ENCODE results near the gene DNAH14.

Gene DNAH14

DNA sequence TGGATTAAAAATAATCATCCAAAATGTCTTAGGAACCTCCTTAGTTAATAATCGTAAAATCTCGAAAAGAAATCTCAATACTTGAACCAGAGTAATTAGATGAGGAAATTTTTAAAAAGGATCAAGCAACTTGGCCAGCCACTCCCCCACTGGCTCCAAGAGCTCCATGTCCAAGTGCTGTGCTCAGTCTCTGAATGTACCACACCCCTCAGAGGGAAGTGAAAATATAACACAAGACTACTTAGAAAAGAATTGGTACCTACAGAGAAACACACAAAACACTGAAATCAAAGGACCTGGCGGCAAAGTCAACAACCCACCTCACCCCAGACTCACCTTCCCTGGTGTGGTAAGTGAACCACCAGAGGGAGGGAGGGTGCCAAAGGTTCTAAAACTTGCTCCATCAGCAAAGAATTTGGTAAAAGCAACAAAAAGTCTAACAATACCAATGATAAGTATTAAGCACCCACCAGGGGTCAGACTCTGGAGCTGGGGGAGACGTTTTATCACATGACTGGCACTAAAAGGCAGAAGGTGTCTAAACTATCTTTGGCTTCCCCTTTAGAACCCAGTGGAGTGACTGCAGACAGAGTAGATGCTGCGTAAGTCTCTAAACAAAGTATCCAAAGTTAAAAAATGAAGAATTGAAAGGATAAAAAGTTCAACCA is 484.4 kb downstream of the DNAH14 start:
- DNase-seq, result no peak

DNA sequence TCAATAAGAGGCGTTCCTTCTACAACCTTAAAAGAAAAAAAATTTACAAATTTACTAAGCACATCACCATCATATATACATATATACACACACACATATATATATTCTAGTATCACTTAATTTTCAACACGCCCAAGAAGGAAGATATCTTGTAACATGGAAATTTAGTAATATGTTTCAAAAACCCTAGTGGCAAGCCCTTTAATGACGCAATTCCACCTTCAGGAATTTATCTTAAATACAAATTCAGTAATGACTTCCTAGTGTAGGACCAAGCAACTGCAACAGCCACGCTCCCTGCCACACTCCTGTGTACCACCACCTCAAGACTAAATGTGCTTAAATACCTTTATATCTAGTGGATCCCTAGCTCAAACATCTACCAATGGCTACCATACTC is 485.8 kb downstream of the DNAH14 start:
- DNase-seq, result no peak

DNA sequence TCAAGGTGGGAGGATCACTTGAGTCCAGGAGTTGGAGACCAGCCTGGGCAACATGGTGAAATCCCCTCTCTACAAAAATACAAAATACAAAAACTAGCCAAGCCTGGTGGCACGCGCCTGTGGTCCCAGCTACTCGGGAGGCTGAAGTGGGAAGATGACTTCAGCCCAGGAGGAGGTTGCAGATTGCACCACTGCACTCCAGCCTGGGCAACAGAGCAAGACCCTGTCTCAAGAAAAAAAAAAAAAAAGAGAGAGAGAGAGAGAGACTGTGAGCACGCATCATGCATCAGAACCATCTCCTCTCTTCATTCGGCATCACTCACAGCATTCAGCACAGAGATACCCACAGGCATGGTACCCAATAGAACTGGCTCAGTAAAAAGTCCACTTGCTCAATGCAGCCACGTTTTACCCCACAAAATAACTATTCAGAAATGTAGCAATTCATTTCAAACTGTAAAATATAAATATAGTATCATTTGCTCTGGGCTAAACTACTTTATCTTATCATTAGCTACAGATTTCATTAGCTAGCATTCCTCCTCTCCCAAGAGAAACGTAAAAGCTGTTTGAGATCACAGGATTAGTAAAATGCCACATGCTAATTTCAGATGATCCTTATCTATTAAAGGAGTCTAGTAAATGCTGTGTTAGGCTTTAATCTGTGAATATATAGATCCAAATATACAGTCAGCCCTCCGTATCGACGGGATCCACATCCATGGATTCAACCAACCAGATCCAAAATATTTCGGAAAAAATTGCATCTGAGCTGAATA is 486.7 kb downstream of the DNAH14 start:
- no peak for DNase-seq

DNA sequence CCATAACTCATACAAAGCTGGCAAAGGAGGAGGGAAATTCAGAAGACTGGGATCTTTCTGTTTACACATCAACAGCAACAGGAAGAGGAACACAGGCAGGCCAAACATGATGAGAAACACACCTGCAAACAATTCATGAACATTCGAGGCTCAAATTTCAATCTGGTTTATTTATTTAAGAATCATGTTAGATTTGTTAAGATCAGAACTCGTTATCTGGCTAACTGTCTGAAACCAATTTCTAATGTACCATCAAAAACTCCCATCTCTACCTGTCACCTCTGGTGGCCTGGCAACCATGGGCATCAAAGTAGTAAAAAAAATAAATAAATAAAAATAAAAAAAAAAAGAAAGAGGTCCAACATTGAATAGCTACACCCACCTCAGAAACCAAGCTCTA is 488.6 kb downstream of the DNAH14 start:
- no peak for DNase-seq

DNA sequence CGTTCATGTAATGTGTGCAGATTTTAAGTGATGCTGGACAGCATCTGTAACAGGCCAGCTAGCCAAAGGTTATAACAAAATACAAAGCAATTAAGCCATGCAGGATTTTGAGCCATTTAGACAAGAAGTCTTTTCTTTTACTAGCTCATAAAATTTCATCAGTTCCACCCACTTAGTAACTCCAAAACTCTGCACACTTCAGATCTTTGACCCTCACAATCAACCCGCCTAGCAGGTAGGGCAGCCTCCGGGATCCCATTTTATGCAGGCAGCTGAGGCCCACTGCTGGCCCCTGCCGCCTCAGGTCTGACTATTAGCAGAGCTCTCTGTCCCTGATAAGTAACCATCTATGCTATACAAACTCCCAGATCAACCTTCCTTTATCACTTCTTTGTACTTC is 489.1 kb downstream of the DNAH14 start:
- no peak for DNase-seq

DNA sequence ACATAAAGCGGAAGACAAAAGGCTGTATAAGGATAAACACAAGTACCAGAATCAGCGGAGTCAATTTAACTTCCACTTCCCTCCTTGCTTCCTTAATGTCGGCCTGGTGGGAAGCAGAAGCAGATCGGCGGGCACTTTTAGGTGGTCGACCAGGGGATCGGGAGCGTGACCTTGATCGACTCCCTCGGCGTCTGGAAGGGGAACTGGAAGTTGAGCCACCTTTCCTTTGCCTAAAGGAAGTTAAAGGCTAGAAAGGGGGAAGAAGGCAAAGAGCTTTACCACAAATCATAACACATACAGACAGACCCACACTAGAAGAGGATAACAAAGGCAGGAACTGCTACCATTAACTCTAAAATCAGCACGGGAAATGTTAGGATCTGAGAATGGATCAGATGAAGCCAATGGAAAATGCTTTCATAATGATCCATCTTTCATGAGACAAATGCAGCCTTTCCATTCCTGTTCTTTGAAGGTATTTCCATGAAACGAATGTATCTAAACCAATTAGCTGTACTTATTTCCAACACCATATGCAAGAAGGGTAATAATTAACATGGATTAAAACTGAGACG is 492.6 kb downstream of the DNAH14 start:
- DNase-seq, result no peak

DNA sequence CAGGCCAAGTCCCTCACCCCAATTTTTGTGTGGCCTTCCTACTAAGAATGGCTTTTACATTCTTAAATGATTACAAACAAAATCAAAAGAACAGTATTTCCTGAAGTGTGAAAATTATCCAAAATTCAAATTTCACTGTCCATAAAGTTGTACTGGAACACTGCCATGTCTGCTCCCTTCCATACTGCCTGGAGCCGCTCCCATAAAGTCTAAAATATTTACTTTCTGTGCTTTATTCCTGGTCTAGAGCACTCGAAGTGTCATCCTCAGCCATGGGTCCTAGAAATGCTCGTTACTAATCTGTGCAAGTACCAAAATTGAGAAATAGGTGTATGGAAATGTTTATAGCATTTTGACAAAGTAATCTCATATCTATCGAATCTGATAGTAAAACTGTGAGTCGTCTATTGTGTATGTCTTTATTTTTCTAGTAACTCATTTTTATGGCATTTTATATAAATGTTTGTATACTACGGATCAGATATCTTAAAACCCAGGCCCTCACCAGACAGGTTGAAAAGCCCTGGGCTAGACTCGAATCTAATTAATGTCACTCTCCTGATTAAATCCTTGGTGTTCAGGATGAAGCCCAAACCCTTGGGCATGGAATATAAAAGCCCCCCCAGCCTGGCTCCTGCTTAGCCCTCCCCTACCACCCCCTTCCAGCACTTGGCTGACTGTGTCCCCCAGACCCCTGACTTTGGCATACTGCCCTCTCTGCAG is 493.5 kb downstream of the DNAH14 start:
- DNase-seq, result no peak

DNA sequence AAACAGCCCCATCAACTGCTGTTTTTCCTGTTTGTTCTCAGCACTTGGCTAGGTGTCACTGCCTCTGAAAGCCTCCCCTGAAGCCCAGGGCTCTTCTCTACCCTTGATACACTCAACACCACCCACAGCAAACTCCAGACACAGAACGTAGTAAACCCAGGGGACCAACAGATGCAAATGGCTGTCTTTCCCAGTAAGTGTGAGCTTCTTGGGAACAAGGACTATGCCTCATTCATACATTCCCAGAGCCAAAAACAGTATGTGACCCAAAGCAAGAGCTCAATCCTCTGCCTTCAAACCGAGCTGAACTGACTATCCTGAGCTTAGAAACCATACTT is 494.0 kb downstream of the DNAH14 start:
- no peak for DNase-seq

DNA sequence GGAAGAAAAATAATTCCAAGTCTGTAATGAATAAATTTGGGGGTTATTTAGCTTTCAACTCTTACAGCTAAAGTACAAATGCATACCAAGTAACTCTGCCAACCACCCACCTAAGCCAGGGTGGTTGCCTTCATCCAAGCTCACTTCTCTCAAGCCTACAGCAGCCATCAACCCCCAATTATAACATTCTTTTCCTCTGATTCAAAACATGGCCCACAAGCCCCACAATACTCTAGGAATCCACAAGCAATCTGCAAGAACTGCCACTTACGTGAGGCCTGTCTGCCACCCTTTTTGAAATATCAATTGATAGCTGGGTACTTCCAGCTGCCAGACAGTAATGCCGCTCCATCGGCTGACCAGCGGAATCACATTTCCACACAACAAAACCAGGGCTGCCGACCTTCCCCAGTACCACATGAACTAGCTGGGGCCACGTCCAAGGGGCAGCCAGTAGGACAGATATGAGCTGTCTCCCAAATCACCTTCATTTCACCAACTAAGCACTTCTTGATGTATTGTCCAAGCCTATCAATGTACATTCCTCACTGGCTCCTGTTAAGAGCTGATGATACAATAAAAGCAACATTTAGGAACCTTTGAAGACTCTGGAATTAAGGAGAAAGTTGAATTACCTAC is 495.2 kb downstream of the DNAH14 start:
- no peak for DNase-seq

DNA sequence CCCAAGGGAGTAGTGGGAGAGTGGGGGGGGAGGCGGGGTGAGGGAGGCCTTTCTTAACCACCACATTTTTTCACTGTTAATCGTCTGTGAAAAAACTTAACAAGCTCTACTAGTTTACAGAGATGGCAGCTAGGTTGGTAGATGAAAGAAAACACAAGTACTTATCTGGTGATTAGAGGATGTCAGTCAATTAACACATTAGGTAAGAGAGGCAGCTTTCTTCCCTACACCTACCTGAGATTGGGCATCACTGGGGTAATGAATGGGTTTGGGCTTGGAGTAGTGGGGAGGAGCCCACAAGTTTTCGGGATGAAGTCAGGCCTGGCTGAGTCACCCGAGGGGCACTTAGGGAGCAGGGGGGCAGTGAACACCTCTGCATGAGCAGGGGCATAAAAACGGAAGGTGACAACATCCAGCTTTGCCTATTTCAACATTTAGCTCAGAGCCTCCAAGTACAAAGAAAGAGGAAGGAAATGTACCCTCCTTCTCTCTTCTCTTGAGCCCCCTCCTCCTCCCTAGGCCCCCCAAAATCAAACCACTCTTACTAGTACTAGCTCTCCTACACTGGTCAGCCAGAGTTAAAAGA is 495.8 kb downstream of the DNAH14 start:
- no peak for DNase-seq

DNA sequence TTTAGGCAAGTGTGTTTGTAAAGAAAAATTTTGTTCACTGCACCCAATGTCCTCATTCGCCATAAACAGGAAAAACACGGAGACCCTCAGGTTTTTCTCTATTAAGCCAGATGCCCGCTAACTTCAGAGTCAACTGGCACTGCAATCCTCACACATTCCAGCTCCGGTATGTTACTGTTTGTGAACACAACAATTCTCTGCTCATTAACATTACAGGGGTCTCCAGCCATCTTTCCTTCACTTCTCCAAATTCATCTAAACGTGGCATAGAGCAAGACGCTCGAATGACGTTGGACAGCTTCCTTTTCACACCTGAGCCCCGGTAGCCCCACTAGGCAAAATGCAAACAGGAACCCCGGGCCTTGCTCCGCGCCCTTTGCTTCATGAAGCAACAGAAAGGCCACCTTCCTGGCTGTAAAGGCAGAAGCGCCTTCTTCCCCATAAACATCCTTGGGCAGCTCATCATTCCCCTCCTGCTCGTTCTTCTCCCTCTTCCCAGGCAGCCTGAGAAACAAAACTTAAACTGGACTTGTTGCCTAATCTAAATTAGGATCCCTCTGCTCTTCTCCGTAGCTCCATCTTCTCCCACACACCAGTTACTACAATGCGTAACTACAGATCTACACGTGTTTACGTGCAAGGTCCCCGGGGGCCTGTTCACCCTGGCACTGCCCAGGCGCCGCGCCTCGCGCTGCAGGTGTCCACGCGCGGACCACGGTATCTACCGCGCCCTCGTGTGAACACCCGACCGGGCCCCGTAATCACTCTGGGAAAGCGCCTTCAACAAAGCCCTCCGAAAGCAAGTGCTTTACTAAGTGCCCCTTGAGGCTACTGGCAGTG is 497.1 kb downstream of the DNAH14 start:
- DNase-seq, result no peak

DNA sequence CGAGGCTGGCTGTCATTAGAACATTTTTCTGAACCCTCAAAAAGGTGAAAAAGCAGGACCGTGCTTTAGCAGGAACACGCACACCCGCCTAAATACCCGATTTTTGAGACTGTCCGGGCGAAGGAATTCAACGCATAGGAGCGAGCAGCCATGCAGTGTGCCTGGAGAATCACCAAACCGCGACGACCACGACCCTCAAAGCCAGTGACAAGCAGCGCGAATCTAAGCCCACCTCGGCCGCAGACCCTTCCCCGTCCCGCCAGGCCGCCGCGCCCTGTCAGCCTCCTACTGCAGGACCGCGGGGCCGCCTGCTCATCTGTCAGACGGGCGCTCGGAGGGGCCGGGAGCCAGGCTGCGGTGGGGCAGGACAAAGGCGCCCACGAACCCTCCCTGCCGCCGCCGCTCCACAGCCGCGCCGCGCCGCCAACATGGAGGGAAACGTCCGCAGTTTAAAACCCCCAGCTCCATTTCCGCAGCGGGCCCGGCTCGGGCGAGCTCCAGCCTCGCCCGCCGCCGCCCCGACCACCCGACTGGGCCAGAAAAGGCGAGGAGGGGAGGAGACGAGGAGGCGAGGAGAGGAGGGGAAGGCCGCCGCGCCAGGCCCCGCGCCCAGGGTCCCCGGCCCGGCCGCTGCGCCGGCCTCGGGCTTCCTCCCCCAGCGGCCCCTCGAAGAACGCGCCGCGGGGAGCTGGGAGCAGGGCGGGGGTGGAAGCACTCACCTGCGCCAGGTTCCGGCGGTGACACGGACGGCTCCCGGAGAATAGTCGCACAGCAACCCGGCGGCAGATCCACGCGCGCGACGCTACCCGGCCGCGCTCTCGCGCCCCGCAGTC is 498.0 kb downstream of the DNAH14 start, which contains the start of gene LBR:
LBR (minus strand) TSS at position 804 of the 833 bp plus-strand sequence. CDS start 3,963 bp downstream, outside the sequence.
- DNase-seq, result no peak

DNA sequence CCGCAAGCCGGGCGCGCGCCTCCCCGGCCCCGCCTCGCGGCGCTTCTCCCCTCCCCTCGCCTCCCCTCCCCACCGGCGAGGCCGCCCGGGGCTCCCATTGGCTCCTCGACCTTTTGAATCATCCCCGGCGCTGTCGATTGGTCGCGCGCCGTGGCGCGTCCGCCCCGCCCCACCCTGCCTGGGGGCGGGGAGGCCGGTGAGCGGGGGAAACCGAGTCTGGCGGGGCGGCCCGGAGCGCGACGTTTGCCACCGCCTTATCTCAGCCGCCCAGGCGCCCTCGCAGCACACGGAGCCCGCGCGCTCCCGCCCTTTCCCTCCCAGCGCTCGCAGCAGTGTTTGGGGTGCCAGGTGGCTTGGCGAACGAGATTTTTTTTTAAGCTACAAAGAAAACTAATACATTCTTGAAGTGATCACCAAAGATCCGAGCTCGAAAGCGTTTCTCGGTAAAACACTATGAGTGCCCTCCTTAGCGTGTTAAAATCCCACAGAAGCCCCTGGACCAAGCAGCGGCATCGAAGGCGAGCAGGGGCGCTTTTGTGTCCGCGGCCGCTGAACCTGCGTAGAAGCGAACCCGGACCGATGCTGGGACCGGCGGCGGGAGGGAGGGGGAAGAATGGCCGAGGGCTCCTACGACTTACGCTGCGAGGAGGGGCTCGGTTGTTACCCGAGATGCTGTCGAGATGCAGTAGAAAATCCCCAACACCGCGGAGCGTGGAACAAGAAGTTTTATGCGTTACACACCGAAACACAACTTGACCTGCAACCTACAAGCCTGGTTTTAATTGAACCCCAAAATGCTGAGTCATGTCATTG is 498.8 kb downstream of the DNAH14 start:
- peak; percentile 73 to 86 for DNase-seq

DNA sequence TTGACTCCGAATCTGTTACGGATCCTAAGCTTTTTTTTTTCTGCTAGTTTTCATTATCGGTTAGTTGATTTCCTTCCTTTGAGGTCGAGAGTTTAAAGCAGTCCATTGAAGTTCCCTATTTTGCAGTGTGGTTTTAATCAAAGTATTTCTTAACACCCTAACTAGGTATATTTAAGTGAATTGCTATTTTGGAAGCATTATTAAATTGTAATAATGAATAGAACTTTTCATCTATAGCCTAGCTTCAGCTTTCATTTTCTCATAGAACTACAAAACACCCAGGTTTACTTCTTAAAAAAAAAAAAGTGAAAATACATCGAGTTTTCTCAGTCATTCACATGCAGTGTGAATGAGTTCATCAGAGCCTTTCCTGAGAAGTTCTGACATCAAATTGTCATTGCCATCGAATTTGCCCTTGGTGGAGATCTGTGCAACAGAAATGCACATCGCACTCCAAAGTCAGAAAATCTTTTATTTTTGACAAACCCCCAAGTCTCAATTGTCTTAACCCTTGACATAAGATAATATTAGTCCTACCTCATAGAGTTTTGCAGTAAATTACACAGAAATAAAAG is 499.5 kb downstream of the DNAH14 start:
- DNase-seq, result no peak

DNA sequence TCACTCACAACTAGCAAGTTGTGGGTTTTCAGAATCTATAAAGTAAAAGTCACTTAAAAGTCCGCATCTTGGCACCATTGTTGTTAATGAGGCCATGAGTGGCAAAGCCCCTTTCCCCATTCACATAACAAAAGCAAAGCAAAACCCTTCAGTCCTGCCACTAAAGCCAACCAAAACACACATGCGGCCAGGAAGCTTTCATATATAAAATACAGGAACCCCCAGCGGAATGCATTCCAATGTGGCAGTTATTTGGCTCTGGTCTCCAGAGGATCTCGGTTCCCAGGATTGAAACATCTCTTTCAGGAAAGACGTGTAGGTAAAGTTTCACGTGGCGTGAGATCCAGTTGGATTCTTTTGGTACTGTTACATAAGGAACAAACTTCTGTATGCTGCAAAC is 500.8 kb downstream of the DNAH14 start:
- no peak for DNase-seq

DNA sequence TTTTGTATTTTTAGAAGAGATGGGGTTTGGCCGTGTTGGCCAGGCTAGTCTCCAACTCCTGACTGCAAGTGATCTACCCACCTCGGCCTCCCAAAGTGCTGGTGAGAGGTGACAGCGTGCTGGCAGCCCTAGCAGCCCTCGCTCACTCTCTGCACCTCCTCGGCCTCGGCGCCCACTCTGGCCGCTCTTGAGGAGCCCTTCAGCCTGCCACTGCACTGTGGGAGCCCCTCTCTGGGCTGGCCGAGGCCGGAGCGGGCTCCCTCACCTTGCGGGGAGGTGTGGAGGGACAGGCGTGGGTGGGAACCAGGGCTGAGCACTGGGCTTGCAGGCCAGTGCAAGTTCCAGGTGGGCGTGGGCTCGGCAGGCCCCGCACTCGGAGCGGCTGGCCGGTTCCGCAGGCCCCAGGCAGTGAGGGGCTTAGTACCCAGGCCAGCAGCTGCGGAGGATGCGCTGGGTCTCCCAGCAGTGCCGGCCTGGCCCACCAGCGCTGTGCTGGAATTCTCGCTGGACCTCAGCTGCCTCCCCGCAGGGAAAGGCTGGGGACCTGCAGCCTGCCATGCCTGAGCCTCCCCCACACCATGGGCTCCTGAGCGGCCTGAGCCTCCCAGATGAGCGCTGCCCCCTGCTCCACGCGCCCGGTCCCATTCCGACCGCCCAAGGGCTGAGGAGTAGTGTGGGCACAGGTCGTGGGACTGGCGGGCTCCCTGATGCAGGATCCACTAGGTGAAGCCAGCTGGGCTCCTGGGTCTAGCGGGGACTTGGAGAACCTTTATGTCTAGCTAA is 501.8 kb downstream of the DNAH14 start:
- no peak for DNase-seq

DNA sequence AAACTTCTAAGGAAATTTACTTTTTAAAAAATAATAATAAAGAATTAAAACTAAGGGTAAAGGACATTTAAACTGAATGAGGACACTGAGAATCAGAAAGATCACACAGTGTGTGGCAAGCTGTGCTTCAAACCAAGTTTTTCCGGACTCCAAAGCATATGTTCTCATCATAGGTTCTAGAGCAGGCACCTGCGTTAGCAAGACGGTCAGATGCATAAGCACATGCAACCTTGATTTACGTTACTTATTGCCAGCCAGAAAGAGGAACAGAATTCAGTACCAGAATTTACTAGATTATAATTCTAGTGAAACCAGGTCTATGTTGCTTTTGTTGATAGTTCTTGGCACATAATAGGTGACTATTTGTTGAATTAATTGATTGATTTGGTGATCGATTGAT is 504.6 kb downstream of the DNAH14 start:
- no peak for DNase-seq

DNA sequence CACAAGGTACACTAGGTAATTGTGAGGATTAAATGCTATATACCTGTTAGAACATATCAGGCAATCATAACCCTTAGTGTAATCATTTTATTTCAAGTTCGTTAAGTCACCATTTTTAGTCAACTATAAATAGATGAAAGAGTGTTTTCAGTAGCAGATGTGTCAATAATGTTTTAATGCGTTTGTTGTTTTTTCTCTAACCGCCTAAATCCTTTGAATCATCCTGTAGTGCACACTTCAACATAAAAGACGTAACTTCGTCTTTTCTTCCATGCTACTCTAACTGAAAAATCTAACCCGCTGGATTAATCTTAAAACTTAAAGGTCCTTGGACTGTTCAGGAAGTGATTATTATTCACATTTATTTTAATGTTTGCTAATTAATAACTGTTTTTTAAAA is 505.6 kb downstream of the DNAH14 start:
- DNase-seq, result no peak

DNA sequence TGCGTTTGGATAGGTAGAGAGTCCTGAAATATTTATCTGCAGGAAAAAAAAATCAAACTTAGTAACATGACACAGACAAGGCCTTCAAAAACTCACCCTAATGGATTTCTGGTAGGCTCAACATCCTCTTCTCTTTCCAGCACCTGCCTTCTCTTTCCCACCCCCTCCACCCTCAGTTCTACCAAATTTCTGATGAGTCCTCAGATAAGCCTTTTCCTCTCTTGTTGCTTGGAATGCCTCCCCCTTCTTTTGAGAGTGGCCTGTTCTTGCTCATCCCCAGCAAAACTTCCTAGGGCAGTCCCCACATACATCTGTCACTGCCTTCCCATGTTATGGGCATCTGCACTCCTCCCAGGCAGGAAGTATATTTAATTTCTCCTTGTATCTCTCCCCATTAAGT is 506.0 kb downstream of the DNAH14 start:
- no peak for DNase-seq

Measured in cerebellar nuclear complex (tissue), 1 donor.